K562 (cell line): Measurements from ENCODE around the gene SLC35E1. TPM values are rescaled to one million over a fixed set of nuclear protein-coding genes. Genes with fewer than 3 reads are reported as not detected.

Experiments used
- CEBPG ChIP-seq, 3 experiments: fragments of 200-800 bp in 1 of 3; sonication (Bioruptor generic) in 1 of 3; sonication (generic) in 1 of 3; formaldehyde crosslinking in 1 of 3; IDR thresholded peaks in 2 of 3; conservative IDR thresholded peaks in 1 of 3; 2 replicates each; pipeline versions ENCODE4 v1.6.1 to v1.8.0; 2016 to 2022; ENCODE audit warnings: missing compliant biosample characterization in 2 of 3, missing genetic modification characterization in 2 of 3, mild to moderate bottlenecking in 1 of 3, missing genetic modification reagents in 1 of 3
- EHMT2 ChIP-seq: fragments of 450-650 bp; IDR thresholded peaks from 2 replicates; pipeline ENCODE4 v1.6.1; 2018; ENCODE audit warnings: antibody characterized with exemption
- ESRRA ChIP-seq: fragments of 450-650 bp; IDR thresholded peaks from 2 replicates; pipeline ENCODE4 v1.6.1; 2014; ENCODE audit warnings: low read depth, mild to moderate bottlenecking, moderate library complexity, borderline replicate concordance
- HDAC1 ChIP-seq, 2 experiments: fragments of 450-650 bp; IDR thresholded peaks; 2 replicates each; pipeline ENCODE4 v1.6.1; 2016 to 2017; ENCODE audit warnings: inconsistent platforms in 1 of 2, mild to moderate bottlenecking in 1 of 2, moderate library complexity in 1 of 2
- HIVEP1 ChIP-seq: fragments of 250-450 bp; sonication (Bioruptor Pico); IDR thresholded peaks from 2 replicates; pipeline ENCODE4 v1.4.0; 2020; ENCODE audit warnings: mild to moderate bottlenecking
- MAFK ChIP-seq: IDR thresholded peaks from 2 replicates; pipeline ENCODE4 v1.6.1; 2011; ENCODE audit warnings: low read length, improper control_type of control experiment
- NCOA2 ChIP-seq, 2 experiments: fragments of 450-650 bp; IDR thresholded peaks; 2 replicates each; pipeline ENCODE4 v1.6.1; 2018; ENCODE audit warnings: mild to moderate bottlenecking in 2 of 2, moderate library complexity in 1 of 2; ENCODE audit not compliant: partially characterized antibody in 2 of 2
- NR1H2 ChIP-seq: sonication (generic); formaldehyde crosslinking; IDR thresholded peaks from 2 replicates; pipeline ENCODE4 v1.4.0; 2020; ENCODE audit warnings: mild to moderate bottlenecking, missing genetic modification reagents
- PML ChIP-seq: IDR thresholded peaks from 2 replicates; pipeline ENCODE4 v1.6.1; 2012; ENCODE audit warnings: low read length, inconsistent platforms
- PYGO2 ChIP-seq: fragments of 450-650 bp; IDR thresholded peaks from 2 replicates; pipeline ENCODE4 v1.6.1; 2016; ENCODE audit warnings: mild to moderate bottlenecking, missing genetic modification characterization, moderate library complexity, missing compliant biosample characterization
- TBP ChIP-seq: optimal IDR thresholded peaks from 2 replicates; pipeline ENCODE3; 2011; ENCODE audit warnings: low read depth, low read length, improper control_type of control experiment
- YY1 ChIP-seq, 3 experiments: IDR thresholded peaks; 2 replicates each; pipeline ENCODE4 v1.6.1; 2011; ENCODE audit warnings: low read length in 2 of 3, mild to moderate bottlenecking in 2 of 3, moderate library complexity in 2 of 3, borderline replicate concordance in 1 of 3, control low read depth in 1 of 3, low read depth in 1 of 3; ENCODE audit not compliant: insufficient read depth in 3 of 3, insufficient replicate concordance in 2 of 3, control insufficient read depth in 1 of 3, insufficient read length in 1 of 3; ENCODE audit errors: extremely low read depth in 1 of 3
- ZNF583 ChIP-seq: fragments of 250-450 bp; sonication (Bioruptor Pico); IDR thresholded peaks from 2 replicates; pipeline ENCODE4 v1.4.0; 2020
- polyA plus RNA-seq, 8 experiments: library from polyadenylated mRNA; depleted of rRNA in 4 of 8; stranded (reverse) in 5 of 8; unstranded in 3 of 8; fragments of >200 nt; fragmentation: Nextera tagmentation in 2 of 8; fragmentation: Illumina TruSeq in 1 of 8; extraction: Ambion mirVana in 2 of 8; extraction: Trizol in 1 of 8; gene quantifications; 2 replicates each; pipeline versions ENCODE4 v1.2.1 to v1.2.3, GENCODE V29; 2011 to 2014; ENCODE audit warnings: inconsistent platforms in 1 of 8, missing spikeins in 1 of 8
- total RNA-seq, 7 experiments: library from RNA; depleted of rRNA in 6 of 7; stranded (reverse); fragments of >200 nt in 6 of 7; fragmentation: Illumina TruSeq in 2 of 7; extraction: Trizol in 2 of 7; gene quantifications; 2 replicates each; pipeline versions ENCODE4 v1.2.1 to v1.2.3, GENCODE V29; 2011 to 2021; ENCODE audit warnings: low replicate concordance in 1 of 7
- TF ChIP-seq, protein P1 (sequence below), 2 experiments: fragments of 450-650 bp; IDR thresholded peaks; 2 replicates each; pipeline ENCODE4 v1.6.1; 2016
- TF ChIP-seq, protein P2 (sequence below): fragments of 250-450 bp; sonication (Bioruptor Pico); IDR thresholded peaks from 2 replicates; pipeline ENCODE4 v1.8.0; 2021; ENCODE audit warnings: moderate library complexity, mild to moderate bottlenecking, inconsistent platforms
- TF ChIP-seq, protein P3 (sequence below): fragments of 250-450 bp; sonication (Bioruptor Pico); IDR thresholded peaks from 2 replicates; pipeline ENCODE4 v1.6.1; 2021; ENCODE audit warnings: mild to moderate bottlenecking
- TF ChIP-seq, protein P4 (sequence below): fragments of 200-800 bp; sonication (Bioruptor generic); IDR thresholded peaks from 2 replicates; pipeline ENCODE4 v1.6.1; 2017; ENCODE audit warnings: missing genetic modification characterization, missing compliant biosample characterization
- TF ChIP-seq, protein P5 (sequence below): sonication (generic); formaldehyde crosslinking; IDR thresholded peaks from 2 replicates; pipeline ENCODE4 v1.9.0; 2022; ENCODE audit warnings: mild to moderate bottlenecking, missing genetic modification reagents

The SLC35E1 gene
- total and polyA plus RNA-seq, 9 of the 15 experiments (the other 6 are each of a cell fraction or from before 2014, with no cell fraction given) = 15.0 to 40.1 (median 25.7) TPM

DNA sequence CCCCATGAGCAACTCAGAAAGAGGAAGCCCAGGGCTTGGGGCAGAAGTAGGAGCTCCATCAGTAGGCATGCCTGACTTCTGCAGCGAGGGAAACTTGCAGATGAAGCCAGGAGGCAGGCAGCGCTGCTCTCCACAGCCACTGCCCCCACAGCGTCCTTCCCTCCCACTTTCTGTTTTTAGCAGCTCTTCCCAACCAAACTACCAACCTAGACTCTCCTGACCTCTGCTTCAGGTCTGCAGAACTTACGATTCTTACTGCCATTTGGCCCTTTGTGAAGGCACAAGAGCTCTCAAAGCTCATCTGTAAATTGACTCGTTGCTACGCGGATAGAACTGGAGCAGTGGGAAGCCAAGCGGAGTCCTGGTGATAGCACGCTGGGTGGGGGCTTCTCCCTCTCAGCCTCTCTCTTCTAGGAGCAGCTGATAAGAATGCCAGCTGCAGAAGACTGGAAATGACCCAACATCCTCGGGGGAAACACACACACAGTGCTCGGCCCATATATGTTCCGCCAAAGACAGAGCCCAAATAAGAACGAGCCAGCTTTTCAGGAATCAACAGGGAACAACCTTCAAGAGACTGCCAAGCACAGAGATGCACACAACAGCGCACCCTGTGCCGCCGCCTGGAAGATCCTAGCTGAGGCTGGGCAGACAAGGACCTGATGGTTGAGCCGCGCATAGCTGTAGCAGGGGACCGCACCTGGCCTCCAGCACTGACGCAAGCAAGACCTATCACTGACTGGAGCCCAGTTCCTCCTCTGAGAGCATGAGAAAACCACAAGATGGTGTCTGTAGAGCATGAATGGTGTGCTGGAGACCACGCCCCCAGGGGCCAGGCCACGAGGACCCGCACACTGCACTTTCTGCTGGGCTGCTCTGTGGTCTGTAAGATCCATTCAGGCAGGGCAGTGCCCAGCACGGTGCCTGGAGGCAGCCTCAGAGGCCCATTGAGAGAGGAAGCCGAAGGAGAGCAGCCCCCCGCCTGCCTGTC lies 15.9 kb upstream of the SLC35E1 start (continued):
- no peak for TF ChIP-seq HIVEP1
- peak; percentile 13 for TF ChIP-seq TBP
- no peak for TF ChIP-seq NCOA2 (IDR thresholded peaks at IDR 0.05; ENCODE audit: partially characterized antibody in 2 of 2)
- TF ChIP-seq, protein P1, sequence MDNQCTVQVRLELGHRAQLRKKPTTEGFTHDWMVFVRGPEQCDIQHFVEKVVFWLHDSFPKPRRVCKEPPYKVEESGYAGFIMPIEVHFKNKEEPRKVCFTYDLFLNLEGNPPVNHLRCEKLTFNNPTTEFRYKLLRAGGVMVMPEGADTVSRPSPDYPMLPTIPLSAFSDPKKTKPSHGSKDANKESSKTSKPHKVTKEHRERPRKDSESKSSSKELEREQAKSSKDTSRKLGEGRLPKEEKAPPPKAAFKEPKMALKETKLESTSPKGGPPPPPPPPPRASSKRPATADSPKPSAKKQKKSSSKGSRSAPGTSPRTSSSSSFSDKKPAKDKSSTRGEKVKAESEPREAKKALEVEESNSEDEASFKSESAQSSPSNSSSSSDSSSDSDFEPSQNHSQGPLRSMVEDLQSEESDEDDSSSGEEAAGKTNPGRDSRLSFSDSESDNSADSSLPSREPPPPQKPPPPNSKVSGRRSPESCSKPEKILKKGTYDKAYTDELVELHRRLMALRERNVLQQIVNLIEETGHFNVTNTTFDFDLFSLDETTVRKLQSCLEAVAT (IDR thresholded peaks at IDR 0.05) = peak in 1 of 2 experiments; percentile 40; a peak in 1 of 4 replicates
- TF ChIP-seq PML = no peak
- TF ChIP-seq CEBPG (CRISPR knock-in tag; IDR thresholded peaks at IDR 0.05) = peak; percentile 67
- TF ChIP-seq CEBPG (tag; conservative IDR thresholded peaks at IDR 0.05 in 1 of 2, IDR thresholded peaks at IDR 0.05 in 1 of 2) = no peak
- 0 out of 2 replicates have a peak, but pooled peaks have one; percentile 67 for TF ChIP-seq EHMT2
- TF ChIP-seq HDAC1 (IDR thresholded peaks at IDR 0.05) = peak in 1 of 2 experiments; percentile 69; a peak in 2 of 4 replicates
- TF ChIP-seq, protein P2, sequence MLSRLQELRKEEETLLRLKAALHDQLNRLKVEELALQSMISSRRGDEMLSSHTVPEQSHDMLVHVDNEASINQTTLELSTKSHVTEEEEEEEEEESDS (CRISPR knock-in tag) = no peak
- TF ChIP-seq YY1 (IDR thresholded peaks at IDR 0.05; ENCODE audit: borderline replicate concordance in 1 of 3, control insufficient read depth in 1 of 3, extremely low read depth in 1 of 3, insufficient read depth in 3 of 3, insufficient read length in 1 of 3, insufficient replicate concordance in 2 of 3, low read depth in 1 of 3, low read length in 2 of 3) = peak; percentile 27 to 85 (median 64)
- TF ChIP-seq, protein P3, sequence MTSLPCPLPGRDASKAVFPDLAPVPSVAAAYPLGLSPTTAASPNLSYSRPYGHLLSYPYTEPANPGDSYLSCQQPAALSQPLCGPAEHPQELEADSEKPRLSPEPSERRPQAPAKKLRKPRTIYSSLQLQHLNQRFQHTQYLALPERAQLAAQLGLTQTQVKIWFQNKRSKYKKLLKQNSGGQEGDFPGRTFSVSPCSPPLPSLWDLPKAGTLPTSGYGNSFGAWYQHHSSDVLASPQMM (CRISPR knock-in tag) = no peak
- TF ChIP-seq PYGO2 (tag) = no peak
- TF ChIP-seq ZNF583 (CRISPR knock-in tag) = no peak
- TF ChIP-seq NR1H2 (CRISPR knock-in tag) = 0 out of 2 replicates have a peak, but pooled peaks have one; percentile 44
- TF ChIP-seq, protein P4, sequence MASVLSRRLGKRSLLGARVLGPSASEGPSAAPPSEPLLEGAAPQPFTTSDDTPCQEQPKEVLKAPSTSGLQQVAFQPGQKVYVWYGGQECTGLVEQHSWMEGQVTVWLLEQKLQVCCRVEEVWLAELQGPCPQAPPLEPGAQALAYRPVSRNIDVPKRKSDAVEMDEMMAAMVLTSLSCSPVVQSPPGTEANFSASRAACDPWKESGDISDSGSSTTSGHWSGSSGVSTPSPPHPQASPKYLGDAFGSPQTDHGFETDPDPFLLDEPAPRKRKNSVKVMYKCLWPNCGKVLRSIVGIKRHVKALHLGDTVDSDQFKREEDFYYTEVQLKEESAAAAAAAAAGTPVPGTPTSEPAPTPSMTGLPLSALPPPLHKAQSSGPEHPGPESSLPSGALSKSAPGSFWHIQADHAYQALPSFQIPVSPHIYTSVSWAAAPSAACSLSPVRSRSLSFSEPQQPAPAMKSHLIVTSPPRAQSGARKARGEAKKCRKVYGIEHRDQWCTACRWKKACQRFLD = 0 out of 2 replicates have a peak, but pooled peaks have one; percentile 34
- no peak for TF ChIP-seq MAFK
- TF ChIP-seq, protein P5, sequence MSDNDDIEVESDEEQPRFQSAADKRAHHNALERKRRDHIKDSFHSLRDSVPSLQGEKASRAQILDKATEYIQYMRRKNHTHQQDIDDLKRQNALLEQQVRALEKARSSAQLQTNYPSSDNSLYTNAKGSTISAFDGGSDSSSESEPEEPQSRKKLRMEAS (CRISPR knock-in tag) = peak; percentile 80
- peak; percentile 72; the same call in 1 of the 2 replicates for TF ChIP-seq ESRRA
